GM19452 (cell line): ENCODE results near the gene THSD4.

Experiments
- ATAC-seq: cut with Tn5 transposase; IDR thresholded peaks from one replicate; pipeline ENCODE4 v1.9.1; 2021; ENCODE audit not compliant: unreplicated experiment

THSD4 gene

DNA sequence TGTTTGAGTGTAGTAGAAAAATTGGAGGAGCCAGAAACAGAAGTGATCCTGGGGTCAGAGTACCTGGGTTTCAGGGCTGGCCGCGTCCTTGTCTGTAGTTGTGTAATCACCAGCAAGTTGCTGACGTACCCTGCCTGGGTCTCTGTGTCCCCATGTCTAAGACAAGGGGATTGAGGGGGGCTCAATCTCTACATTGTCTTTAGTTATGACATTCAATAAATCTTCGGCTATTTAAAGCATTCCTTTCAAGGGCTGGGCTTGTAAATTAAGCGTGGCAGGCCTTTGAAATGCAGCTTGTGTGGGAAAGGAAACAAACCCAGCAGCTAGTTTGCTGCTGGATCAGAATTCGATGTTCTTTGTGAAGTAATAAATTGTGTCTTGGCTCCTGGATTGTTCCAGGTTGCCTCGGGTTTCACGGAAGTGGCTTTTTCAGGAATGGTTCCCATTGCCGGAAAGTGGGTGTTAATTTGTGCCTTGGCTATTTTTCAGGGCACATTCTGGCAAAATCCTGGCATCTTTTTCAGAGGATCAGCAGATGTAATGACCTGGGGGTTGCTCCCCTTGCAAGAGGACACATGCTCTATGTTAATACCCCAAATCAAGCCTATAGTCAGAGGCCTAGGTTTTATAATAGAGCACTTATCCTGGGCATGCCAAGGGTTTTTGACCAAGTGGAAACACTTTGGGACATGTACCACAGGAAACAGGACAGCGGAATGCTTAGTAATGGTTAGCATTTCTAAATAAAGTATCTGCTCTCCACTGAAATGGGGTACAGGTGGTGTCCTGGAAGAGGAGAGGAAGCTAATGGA lies 400.3 kb downstream of the THSD4 start:
- ATAC-seq = no peak

DNA sequence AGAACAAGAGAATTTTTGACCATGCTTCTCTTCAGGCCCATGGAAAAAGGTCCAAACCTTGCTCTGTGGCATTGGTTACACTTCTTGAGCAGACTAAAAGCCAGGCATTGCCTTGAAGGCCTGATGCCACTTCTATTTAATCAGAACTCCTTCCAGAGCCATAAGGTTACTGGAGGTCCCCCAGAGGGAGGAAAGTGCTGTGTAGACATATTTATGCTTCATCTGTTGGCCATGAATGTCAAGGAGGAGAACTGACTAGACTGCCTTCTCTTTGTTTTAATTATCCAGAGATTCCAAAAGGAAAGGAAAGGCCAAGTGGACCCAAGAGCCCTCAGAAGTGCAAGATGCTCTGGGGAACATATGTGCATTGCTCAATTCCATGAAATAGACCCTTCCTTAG lies 402.5 kb downstream of the THSD4 start:
- ATAC-seq = no peak

DNA sequence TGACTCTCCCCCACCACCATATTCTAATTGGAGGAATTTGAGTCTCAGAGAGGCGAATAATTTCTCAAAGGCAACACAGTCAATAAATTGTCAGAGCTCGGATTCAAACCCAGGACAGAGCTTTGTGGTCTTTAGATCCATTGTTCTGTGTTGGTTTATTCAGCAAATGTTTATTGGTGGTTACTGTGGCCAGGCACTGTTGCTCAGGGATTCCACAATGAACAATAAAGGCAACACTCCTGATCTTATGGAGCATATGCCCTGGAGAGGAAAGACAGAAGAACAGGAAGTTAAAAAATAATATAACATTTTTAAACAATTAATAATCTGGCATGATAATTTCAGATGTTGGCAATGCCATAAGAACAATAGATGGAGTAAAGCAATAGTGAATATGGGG lies 403.4 kb downstream of the THSD4 start:
- no peak for ATAC-seq

DNA sequence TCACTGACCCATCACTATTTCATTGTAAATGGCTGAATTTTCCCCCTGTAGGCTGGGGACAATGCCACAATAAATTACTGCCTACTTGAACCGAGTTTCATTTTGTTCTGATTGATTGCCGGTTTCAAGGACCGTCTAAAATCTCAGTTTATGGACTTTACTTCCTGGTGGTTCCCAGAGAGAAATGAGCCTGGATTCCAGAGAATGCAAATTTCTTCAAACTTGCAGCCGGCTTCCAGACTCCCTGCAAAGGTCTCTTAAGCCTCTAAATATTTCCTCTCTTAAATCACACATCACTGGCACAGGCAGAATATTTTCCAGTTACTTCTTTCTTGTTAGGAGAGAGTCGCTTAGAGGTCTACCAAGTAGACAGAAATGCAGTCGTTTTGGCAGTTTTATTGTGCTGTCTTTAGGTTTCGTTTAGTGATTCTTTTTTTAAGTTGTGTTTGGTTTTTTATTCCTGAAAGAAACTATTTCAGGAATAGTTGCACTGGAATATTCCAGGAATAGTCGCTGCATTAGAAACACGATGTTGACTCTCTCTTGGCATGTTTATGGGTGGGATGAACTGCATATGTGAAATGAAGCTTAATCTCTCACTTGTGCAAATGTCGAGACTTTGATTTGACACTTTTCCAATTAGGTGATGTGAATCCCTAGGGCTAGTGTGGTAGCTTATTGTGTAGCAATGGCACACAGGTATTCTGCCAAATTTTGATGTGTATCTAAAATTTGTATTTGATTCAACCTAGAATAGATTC lies 411.0 kb downstream of the THSD4 start:
- no peak for ATAC-seq

DNA sequence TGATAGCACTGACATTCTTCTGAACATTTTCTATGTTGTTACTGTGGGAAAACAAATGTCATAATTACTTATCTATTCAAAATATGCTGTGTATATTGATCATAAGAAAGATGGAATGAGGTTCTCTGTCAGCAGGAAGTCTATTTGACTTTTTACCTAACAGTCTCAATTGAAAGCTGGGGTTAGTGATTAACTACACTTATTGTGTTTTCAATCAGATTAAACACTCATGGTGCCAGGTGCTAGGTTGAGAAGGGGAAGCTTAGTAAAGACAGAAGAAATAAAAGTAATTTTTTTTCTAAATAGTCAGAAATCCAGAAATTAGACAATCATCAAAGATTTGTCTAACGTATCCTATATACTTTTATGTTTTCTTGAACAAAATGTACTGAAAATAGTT lies 414.1 kb downstream of the THSD4 start:
- ATAC-seq = no peak

DNA sequence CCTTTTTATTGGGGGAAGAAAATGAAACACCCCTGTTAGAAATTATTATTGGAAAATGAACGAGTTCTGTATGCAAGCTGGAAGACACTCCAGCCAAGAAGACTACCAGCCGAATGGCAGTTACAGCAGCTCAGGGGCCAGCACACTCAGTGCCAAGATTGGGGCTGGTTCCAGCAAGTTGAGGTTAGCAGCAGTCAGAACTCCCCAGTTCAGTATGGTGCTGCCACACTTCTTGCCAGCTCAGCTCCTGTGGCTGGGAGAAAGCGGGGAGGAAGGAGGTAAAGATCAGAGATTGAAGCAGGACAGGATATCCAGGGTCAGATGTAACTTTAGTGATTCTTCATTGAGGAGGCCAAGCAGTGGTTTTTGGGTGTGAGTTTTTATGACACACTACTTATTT lies 414.8 kb downstream of the THSD4 start:
- no peak for ATAC-seq

DNA sequence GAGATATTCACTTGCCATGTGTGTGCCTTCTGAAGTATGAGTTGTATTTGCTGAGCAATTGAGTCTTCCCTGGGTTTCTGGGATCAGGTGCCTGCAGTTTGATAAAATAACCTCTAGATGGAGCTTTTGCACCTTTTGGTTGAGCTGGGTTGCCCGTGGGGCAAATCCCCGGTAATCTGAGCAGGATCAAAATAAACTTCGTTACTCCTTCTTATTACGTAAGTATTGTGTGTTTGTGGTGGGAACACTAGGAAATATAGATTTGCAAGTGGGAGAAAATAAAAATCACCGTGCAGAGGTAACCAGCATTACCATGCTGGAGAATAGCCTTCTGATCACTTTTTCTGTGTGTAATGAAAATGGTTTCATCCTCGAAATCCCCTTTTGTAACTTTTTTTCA lies 417.7 kb downstream of the THSD4 start:
- no peak for ATAC-seq

DNA sequence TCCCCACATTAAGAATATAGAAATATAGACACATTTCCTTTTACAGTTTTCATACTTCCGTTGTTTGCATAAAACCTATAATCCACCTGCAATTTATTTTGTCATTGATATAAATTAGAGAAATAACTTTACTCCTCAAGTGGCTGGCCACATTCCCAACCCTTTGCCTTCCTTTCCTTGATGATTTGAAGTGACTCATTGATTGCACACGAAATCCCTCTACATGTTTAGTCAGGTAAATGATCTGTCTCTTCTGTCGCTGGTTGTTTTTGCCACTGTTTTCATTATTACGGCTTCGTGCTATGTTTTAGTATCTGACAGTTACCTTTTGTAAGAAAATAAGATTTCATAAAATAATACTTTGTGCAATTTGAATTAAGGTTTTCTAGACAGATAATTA lies 422.9 kb downstream of the THSD4 start:
- ATAC-seq = no peak

DNA sequence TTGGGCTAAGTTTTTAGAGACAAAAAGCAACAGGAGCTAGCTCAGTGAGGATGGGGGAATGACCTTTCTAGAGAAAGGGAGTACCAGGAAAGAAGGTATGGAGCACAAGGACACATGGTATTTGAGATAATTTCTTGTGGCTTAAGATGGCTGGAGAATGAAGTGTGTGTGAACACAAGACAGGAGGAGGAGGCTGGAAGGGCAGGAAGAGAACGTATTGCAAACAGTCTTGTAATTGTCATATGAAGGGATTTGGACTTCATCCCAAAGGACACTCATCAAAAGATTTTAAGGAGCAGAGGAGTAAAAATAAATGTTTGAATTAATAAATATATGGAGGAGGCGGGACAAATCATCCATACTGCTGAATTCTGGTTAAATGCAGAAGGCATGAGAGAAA lies 426.5 kb downstream of the THSD4 start:
- ATAC-seq = no peak

DNA sequence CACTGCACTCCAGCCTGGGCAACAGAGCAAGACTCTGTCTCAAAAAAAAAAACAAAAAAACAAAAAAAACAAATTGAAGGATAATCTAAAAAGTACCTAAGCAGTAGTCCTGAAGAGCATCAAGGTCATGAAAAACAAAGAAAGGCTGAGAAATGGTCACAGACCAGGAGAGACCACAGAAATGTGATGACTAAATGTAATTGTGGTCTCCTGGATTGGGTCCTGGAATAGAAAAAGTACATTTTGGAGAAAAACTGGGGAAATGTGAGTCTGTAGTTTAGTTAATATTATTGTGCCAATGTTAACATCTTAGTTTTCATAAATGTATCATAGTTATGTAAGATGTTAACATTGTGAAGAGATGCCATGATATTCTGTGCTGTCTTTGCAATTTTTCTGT lies 427.6 kb downstream of the THSD4 start:
- no peak for ATAC-seq

DNA sequence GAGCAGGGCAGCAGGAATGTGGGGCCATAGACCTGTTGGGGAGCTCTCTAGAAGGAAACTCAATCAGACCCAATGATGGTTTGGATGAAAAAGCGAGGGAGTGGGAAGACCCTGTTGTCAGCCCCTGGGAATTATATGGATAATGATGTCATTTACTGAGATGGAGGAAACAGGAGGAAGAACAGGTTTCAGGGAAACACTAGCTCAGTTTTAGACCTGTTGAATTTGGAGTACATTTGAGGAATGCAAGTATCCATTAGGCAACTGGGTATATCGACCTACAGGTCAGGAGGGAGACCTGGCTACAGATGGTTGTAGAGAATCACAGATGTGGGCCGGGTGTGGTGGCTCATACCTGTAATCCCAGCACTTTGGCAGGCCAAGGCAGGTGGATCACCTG lies 428.1 kb downstream of the THSD4 start:
- ATAC-seq = no peak

DNA sequence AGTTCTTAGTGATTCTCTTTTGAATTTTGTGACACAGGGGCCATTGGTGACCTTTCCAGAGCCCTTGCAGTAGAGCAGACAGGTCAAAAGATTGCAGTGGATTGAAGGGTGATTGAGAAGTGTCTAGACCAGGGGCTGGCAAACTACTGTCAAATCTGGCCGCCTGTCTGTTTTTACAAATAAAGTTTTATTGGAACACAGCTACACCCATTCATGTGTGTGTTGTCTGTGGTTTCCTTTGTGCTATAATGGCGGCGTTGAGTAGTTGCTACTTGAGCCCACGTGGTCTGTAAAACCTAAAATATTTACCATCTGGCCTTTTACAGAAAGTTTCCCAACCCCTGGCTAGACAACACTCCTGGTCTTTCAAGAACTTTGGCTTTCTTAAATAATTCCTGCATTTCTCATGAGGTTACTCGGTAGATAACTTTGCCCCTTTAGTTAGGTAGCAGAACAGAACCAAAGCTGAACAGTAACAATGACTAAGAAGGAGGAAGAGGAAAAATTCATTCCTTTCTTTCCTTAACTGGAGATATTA lies 430.0 kb downstream of the THSD4 start:
- ATAC-seq = no peak

DNA sequence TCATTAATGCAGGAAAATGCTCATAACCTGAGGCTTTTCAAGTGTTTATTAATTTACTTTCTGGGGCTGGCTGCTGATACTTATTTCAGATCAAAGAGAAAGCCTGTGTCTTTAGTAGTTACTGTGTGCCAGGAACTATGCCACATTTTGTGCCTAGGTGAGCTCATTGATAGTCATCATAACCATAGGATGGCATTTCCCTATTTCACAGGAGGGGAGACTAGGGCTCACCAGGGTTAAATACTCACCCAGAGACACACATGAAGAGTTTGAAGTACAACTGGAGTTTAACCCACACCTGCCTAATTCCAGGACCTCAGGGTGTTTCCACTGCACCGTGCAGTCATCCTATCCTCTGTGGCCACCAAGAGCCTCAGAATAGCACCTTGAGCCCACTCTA lies 430.7 kb downstream of the THSD4 start:
- no peak for ATAC-seq

DNA sequence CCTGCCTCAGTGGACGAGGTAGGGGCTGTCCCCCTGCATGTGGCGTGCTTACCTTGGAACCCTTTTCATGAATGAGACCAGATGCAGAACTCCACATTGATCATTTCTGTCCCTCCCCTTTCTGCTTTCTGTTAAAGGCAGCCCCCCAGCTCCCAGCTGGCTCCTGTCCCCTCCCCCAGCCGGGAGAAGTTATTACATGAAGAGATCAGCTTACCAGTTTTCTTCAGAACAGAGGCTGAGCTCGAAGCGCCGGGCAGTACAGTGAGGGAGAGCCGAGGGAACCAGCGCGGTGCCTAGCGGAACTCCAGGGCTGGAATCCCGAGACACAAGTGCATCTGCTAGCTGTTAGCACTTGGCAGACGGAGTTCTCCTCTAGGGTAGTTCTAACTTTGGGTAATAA lies 431.7 kb downstream of the THSD4 start:
- no peak for ATAC-seq

DNA sequence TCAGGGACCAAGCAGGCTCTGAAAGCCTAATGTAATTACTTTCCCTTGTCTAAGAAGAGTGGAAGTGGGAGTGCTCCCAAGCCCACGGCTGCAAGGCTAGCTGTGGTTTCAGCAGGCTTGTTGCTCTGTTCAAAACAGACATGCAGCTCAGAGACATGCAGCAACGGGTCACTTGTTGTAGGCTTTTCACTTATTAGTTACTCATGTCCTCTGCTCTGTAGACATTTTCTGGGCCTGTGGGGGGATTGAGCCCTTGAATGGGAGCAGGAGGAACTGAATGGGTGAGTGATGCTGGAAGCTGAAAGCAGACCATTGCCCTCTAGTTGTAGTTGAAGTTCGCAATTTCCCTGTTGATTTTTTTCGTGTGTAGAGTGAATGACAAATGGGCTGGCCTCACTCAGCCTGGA lies 433.1 kb downstream of the THSD4 start:
- no peak for ATAC-seq

DNA sequence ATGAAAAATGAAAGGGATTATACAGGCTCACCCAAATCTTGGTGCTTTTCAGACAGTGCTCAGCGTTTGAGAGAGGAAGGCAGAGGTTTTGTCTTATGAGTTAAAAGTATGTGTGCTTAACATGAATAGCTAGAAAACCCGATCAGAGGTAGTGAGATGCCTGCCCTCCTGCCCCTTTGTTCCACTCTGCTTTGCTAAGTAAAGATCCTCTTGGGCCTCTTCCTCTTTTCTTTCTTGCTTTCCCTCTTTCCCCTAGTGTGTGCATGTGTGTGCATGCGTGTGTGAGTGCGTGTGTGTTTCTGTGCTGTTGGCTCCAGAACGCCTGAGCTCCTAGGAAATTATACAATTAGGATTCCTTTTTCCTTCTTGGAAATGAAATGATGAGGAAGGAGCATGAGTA lies 433.8 kb downstream of the THSD4 start:
- ATAC-seq = no peak

DNA sequence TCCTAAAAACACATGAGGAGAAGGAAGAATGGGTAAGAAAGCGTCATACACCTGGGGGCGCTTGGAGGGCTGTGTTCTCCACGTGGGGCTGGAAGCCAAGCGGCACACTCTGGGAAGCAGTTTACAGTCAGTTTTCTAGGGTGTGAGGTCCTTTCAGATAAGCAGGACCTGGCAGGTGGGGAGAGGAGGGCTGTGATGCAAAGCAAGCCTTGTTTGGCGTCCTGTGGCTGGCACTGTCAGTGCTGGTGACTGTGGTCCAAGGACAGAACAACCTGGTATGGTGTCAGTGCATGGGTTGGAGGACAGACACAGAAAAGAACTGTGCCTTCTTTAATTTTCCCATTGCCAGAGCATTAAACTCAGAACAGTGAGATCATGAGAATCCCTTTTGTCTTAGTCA lies 434.4 kb downstream of the THSD4 start:
- ATAC-seq = no peak

DNA sequence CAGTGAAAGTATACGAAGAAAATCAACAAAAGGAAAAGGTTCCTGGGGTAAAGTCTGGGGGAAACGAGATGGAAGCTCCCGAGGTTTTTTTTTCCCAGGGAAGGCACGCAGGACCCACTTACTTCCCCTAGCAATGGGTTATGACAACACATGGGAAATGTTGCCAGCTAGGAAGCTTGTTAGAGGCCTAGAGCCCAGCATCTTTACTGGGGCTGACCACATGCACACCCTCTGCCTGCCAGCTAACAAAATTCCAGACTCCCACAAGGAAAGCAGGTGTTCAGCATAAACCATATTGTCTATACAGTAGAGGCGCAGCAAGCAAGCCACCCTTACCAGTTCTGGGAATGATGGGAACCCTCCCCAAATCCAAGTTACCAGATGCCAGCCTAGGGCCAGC lies 436.3 kb downstream of the THSD4 start:
- no peak for ATAC-seq

DNA sequence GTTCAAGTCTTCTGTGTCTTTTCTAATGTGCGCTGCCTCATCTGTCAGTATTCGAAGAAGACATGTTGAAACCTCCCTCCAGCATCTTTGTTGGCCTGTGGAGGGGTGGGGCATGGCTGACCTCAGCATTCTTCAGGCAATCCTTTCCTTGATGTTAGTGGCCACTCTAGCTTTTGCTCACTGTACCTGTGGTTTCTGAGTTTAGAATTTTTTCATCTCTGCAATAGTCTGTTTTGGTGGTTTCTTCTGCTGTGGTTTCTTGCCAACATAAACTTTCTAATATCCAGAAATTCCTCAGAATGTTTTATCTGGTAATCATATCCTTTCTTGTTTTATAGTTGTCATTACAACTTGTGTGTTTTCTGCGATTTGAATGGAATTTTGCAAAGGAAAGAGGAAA lies 443.8 kb downstream of the THSD4 start:
- ATAC-seq = no peak

DNA sequence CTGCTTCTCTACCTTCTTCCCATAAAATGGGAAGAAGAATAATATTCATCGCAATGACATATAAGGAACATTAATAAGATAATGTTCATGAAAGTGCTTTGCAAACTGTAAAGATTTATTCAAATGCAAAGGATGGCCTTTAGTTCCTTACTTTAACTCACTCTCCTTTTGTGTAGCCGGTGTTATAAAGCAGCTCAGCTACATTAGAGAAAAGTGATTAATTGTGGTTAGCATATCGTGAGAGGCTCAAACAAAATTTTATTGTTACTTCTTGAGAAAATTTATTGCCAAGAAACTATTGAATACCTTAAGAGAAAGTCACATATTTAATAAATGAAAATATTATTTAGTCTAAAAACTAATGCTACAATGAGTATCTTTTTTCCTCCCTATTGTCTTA lies 444.3 kb downstream of the THSD4 start:
- no peak for ATAC-seq

DNA sequence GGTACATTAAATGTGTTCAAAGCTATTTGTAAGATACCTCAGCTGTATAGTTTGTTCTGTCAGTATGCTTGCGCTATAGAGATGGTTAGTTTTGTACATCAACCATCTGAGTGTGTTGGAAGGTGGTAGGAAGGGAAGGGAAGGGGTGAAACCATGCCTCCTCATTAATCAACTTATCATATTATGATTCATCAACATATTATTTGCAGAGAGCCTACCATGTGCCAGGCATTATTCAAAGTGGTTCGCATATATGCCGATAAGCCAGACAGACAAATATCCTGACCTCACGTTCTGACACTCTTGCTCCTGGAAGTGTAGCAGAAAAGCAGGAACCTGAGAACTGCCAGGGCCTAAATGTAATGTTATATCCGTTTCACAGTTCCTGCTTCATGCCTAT lies 447.0 kb downstream of the THSD4 start:
- no peak for ATAC-seq

DNA sequence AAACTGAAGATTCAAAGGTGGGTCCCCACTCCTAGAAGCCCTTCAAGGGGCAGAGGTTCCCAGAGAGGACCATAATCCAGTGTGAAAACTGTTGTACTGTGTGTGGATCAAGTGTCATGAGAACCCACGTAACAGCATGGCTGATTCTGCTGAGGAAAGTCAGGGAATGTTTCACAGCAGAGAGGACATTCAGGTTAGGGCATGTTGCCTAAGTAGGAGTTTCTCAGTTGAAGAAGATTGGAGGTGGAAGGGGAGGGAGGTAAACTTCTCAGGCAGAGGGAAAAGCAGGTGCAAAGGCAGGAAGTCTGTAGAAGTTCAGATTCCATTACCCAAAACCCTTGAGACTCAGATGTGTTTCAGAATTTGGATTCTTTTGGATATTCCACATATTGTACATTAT lies 448.9 kb downstream of the THSD4 start:
- ATAC-seq = no peak
